AG09319 (cell line): ENCODE measurements around the gene SMAD6.
A peak's percentile ranks its signal among the peaks of the same experiment; 100 is the strongest.

Source experiments
- DNase-seq: peaks from one replicate; pipeline ENCODE4 v3.0.0-alpha.2; 2010; ENCODE audit warnings: low read depth; ENCODE audit errors: extremely low read depth
- TF ChIP-seq, protein P1 (sequence below): IDR thresholded peaks from 2 replicates; pipeline ENCODE4 v1.5.1; 2011; ENCODE audit warnings: low read depth, mild to moderate bottlenecking, inconsistent platforms, low read length, moderate library complexity

The SMAD6 gene

GRCh38 chr15:66698318-66698961, 3.6 kb upstream of the SMAD6 start:
- no peak for DNase-seq

GRCh38 chr15:66698971-66699370, 3.1 kb upstream of the SMAD6 start:
- DNase-seq: no peak
- TF ChIP-seq, protein P1, sequence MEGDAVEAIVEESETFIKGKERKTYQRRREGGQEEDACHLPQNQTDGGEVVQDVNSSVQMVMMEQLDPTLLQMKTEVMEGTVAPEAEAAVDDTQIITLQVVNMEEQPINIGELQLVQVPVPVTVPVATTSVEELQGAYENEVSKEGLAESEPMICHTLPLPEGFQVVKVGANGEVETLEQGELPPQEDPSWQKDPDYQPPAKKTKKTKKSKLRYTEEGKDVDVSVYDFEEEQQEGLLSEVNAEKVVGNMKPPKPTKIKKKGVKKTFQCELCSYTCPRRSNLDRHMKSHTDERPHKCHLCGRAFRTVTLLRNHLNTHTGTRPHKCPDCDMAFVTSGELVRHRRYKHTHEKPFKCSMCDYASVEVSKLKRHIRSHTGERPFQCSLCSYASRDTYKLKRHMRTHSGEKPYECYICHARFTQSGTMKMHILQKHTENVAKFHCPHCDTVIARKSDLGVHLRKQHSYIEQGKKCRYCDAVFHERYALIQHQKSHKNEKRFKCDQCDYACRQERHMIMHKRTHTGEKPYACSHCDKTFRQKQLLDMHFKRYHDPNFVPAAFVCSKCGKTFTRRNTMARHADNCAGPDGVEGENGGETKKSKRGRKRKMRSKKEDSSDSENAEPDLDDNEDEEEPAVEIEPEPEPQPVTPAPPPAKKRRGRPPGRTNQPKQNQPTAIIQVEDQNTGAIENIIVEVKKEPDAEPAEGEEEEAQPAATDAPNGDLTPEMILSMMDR: no peak

More at GRCh38 chr15:66698318-66698961, 3.6 kb upstream of the SMAD6 start:
- TF ChIP-seq, protein P1: peak; percentile 90

- TF ChIP-seq, protein P1: no peak
- DNase-seq: no peak
These were observed 1.6 kb upstream of the SMAD6 start for GRCh38 chr15:66700412-66700801.

DNA sequence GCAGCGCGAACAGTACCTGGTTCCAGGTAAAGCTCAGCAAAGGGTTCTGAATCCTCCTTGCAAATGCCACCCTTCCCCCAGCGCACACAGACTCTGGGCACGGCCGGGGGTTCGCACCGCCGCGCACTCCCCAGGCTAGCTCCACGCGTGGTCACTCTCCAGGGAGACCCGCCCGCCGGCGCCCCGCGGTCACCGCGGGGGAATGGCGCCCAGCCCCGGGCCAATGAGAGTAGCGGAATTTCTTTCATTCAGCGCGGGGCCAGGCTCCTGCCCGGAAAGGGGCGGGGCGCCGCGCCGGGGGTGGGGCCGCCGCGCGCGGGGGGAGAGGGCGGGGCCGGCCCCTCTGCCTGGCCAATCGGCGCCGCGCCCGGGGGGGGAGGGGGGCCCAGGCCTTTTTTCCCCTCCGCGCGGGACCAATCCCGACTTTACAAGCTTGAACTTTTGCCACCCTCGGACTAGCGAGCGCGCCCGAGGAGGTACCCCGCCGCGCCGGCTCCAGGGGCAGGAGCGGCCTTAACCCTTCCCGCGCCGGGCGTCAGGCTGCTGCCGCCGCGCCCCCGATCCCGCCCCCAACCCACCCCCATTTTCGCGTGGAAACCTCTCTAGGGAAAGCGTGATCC, 1.1 kb upstream of the SMAD6 start:
- TF ChIP-seq, protein P1: no peak
- DNase-seq: peak; percentile 86

GRCh38 chr15:66701422-66702034, 508 bp upstream of the SMAD6 start:
- DNase-seq: no peak
- TF ChIP-seq, protein P1: no peak

DNA sequence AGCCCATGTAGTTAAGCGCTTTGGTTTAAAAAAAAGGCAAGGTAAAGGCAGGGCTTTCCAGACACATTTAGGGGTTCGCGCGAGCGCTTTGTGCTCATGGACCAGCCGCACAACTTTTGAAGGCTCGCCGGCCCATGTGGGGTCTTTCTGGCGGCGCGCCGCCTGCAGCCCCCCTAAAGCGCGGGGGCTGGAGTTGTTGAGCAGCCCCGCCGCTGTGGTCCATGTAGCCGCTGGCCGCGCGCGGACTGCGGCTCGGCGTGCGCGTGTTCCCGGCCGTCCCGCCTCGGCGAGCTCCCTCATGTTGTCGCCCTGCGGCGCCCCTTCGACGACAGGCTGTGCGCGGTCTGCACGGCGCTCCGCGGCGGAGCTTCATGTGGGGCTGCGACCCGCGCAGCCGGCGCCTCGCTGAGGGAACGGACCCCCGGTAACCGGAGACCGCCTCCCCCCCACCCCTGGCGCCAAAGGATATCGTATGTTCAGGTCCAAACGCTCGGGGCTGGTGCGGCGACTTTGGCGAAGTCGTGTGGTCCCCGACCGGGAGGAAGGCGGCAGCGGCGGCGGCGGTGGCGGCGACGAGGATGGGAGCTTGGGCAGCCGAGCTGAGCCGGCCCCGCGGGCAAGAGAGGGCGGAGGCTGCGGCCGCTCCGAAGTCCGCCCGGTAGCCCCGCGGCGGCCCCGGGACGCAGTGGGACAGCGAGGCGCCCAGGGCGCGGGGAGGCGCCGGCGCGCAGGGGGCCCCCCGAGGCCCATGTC, 927 bp downstream of the SMAD6 start:
- TF ChIP-seq, protein P1: no peak
- no peak for DNase-seq

GRCh38 chr15:66703540-66703941, 1.5 kb downstream of the SMAD6 start:
- TF ChIP-seq, protein P1: no peak
- no peak for DNase-seq
